PFSK-1 (cell line): ENCODE measurements around the gene LRRC63.

Experiments used
- FOXP2 ChIP-seq: optimal IDR thresholded peaks from 2 replicates; pipeline ENCODE3; 2011; ENCODE audit warnings: borderline replicate concordance, control low read depth, inconsistent platforms; ENCODE audit not compliant: insufficient read depth; ENCODE audit errors: extremely low read length, extremely low read depth
- POLR2AphosphoS5 ChIP-seq: IDR thresholded peaks from 2 replicates; pipeline ENCODE4 v1.6.1; 2012; ENCODE audit warnings: low read depth, mild to moderate bottlenecking, control low read depth, low read length, moderate library complexity
- REST ChIP-seq, 2 experiments: IDR thresholded peaks; 2 replicates each; pipeline versions ENCODE4 v1.6.1 to v1.8.0; 2011 to 2012; ENCODE audit warnings: low read depth in 2 of 2, low read length in 2 of 2, control low read depth in 1 of 2, inconsistent platforms in 1 of 2, mild to moderate bottlenecking in 1 of 2, moderate library complexity in 1 of 2; ENCODE audit not compliant: insufficient read depth in 1 of 2
- SIN3A ChIP-seq: IDR thresholded peaks from 2 replicates; pipeline ENCODE4 v1.6.1; 2012; ENCODE audit warnings: mild to moderate bottlenecking, low read length, moderate library complexity, borderline replicate concordance; ENCODE audit not compliant: insufficient read depth
- TAF1 ChIP-seq: IDR thresholded peaks from 2 replicates; pipeline ENCODE4 v1.6.1; 2012; ENCODE audit warnings: low read length, control low read depth, borderline replicate concordance; ENCODE audit not compliant: insufficient read depth

LRRC63 gene

GRCh38 chr13:46195016-46195415, 16.7 kb upstream of the LRRC63 start:
- TF ChIP-seq REST (IDR thresholded peaks at IDR 0.05; ENCODE audit: insufficient read depth in 1 of 2, low read depth in 2 of 2, low read length in 2 of 2) (no peak), FOXP2 (no peak), TAF1 (no peak), POLR2AphosphoS5 (no peak)

- TF ChIP-seq FOXP2 (no peak), SIN3A (no peak)
These were observed 14.3 kb upstream of the LRRC63 start for GRCh38 chr13:46197299-46198048.

- no peak for TF ChIP-seq POLR2AphosphoS5
- TF ChIP-seq SIN3A: no peak
- TF ChIP-seq TAF1: no peak
- TF ChIP-seq REST (IDR thresholded peaks at IDR 0.05; ENCODE audit: insufficient read depth in 1 of 2, low read depth in 2 of 2, low read length in 2 of 2): no peak
- TF ChIP-seq FOXP2: no peak
These were observed 13.0 kb upstream of the LRRC63 start for GRCh38 chr13:46198696-46199193.

GRCh38 chr13:46202188-46202795, 9.4 kb upstream of the LRRC63 start:
- TF ChIP-seq SIN3A: no peak
- TF ChIP-seq REST (IDR thresholded peaks at IDR 0.05; ENCODE audit: insufficient read depth in 1 of 2, low read depth in 2 of 2, low read length in 2 of 2): no peak
- no peak for TF ChIP-seq FOXP2
- TF ChIP-seq POLR2AphosphoS5: no peak
- TF ChIP-seq TAF1: no peak

- TF ChIP-seq POLR2AphosphoS5 (no peak), FOXP2 (no peak), REST (IDR thresholded peaks at IDR 0.05; ENCODE audit: insufficient read depth in 1 of 2, low read depth in 2 of 2, low read length in 2 of 2) (no peak), TAF1 (no peak), SIN3A (no peak)
These were observed 8.8 kb upstream of the LRRC63 start for GRCh38 chr13:46202966-46203365.
